Ishikawa (cell line): ENCODE measurements around the gene HUS1B.

Source experiments
- EP300 ChIP-seq: IDR thresholded peaks from 2 replicates; pipeline ENCODE4 v1.6.1; 2012; ENCODE audit warnings: borderline replicate concordance
- MAX ChIP-seq: IDR thresholded peaks from 2 replicates; pipeline ENCODE4 v1.6.1; 2012
- NFIC ChIP-seq: IDR thresholded peaks from 2 replicates; pipeline ENCODE4 v1.6.1; 2012
- REST ChIP-seq: IDR thresholded peaks from 2 replicates; pipeline ENCODE4 v1.6.1; 2012; ENCODE audit warnings: low read depth, mild to moderate bottlenecking
- TAF1 ChIP-seq: IDR thresholded peaks from 2 replicates; pipeline ENCODE4 v1.6.1; 2012; ENCODE audit warnings: low read depth, mild to moderate bottlenecking
- TCF12 ChIP-seq: IDR thresholded peaks from 2 replicates; pipeline ENCODE4 v1.6.1; 2012; ENCODE audit warnings: low read depth
- TEAD4 ChIP-seq: IDR thresholded peaks from 2 replicates; pipeline ENCODE4 v1.6.1; 2012

GRCh38 chr6:703552-703951 lies 46.7 kb upstream of the HUS1B start:
- TF ChIP-seq TAF1 (no peak), NFIC (no peak), REST (no peak), EP300 (no peak), MAX (no peak), TEAD4 (no peak), TCF12 (no peak)
